GM21619 (cell line): Measurements from ENCODE around the gene CBLC.
"Not testable (repeated sequence)": the region's sequence is repeated elsewhere in the genome, so short reads cannot be mapped to it uniquely, and the experiment has no call there.

Experiments
- ATAC-seq: cut with Tn5 transposase; IDR thresholded peaks from one replicate; pipeline ENCODE4 v1.9.1; 2021; ENCODE audit not compliant: unreplicated experiment

Gene CBLC

DNA sequence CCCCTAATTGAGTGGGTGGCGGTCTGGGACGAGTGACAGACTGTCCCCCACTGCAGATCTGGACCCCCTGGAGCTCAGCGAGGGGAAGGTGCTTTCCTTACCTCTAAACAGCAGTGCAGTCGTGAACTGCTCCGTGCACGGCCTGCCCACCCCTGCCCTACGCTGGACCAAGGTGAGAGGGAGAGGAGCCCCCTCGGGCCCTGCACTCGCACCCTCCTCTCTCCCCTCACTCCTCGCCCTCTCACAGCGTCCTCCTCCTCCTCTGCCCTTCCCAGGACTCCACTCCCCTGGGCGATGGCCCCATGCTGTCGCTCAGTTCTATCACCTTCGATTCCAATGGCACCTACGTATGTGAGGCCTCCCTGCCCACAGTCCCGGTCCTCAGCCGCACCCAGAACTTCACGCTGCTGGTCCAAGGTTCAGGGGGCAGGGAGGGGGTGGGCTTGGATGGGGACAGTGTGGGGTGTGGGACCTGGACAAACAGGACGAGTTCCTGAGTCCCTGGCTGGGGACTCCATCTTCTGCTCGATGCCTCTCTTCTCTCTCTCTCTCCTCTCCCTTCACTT is 40.9 kb downstream of the CBLC start:
- ATAC-seq: no peak

DNA sequence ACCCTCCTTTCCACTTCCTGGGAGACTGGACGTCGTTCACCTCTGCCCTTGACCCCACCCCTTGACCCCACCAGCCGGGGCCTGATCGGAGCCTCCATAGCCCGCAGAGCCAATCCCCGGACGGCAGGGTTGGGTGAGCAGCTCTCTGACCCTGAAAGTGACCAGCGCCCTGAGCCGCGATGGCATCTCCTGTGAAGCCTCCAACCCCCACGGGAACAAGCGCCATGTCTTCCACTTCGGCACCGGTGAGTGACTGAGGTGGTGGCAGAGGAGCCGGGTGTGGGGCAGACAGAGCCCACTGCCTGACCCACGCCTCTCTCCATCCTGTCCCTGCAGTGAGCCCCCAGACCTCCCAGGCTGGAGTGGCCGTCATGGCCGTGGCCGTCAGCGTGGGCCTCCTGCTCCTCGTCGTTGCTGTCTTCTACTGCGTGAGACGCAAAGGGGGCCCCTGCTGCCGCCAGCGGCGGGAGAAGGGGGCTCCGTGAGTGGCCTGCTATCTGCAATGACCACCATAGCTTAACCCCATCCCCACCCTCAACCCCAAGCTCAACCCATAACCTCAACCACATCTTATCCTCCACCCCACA is 41.6 kb downstream of the CBLC start:
- ATAC-seq: no peak

DNA sequence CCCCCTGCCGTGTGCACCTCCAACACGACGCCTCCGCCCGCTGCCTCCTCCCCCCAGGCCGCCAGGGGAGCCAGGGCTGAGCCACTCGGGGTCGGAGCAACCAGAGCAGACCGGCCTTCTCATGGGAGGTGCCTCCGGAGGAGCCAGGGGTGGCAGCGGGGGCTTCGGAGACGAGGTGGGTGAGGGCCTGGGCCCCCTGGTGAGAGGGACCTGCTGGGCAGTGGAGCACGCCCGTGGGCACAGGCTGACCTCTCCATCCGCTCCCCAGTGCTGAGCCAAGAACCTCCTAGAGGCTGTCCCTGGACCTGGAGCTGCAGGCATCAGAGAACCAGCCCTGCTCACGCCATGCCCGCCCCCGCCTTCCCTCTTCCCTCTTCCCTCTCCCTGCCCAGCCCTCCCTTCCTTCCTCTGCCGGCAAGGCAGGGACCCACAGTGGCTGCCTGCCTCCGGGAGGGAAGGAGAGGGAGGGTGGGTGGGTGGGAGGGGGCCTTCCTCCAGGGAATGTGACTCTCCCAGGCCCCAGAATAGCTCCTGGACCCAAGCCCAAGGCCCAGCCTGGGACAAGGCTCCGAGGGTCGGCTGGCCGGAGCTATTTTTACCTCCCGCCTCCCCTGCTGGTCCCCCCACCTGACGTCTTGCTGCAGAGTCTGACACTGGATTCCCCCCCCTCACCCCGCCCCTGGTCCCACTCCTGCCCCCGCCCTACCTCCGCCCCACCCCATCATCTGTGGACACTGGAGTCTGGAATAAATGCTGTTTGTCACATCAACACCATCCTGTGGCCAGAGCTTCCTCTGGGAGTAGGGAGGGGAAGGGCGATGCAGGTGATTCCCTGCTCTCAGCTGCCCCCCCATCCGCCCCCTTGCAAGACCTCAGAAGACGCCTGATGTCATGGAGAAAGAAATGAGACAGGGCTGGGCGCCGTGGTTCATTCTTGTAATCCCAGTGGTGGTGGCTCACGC is 43.2 kb downstream of the CBLC start:
- ATAC-seq: no peak

DNA sequence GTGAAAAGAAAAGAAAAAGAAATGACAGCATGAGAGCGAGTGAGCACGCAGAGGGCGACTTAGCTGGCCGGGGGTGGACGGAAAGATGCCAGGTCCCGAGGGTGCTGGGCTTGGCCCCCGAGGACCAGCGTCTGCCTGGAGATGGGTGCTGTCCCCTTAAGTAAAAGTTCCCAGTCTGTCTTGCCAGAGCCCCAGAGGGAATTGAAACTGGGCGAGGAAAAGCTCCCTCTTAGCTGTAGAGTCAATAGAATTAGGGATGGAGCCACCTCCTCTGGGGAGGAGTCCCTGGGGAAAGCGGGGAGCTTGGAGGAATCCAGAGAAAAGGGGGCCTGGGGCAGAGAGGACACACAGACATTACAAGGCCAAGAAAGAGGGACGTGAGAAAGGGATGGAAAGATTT is 44.5 kb downstream of the CBLC start:
- no peak for ATAC-seq

DNA sequence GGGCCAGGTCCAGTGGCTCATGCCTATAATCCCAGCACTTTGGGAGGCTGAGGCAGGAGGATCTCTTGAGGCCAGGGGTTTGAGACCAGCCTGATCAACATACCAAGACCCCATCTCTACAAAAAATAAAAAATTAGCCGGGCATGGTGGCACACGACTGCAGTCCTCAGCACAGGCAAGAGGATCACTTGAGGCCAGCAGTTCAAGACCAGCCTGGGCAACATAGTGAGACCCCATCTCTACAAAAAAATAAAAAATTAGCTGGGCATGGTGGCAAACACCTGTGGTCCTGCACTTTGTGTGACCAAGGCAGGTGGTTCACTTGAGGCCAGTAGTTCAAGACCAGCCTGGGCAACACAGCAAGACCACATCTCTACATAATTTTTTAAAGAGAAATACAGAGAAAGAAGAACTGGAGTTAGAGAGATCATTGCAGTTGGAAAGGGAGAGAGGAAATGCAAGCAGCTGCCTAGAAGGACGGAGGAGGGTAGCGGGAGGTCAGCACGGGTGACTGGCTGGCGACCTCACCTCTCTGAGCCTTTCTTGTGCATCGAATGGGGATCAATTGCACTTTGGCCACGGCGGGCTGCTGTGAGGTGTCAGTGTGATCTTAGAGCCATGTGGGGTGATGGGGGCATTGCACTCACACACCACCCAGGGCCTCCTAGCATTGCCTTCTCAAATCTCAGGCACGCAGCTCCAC is 45.1 kb downstream of the CBLC start:
- ATAC-seq: no peak

DNA sequence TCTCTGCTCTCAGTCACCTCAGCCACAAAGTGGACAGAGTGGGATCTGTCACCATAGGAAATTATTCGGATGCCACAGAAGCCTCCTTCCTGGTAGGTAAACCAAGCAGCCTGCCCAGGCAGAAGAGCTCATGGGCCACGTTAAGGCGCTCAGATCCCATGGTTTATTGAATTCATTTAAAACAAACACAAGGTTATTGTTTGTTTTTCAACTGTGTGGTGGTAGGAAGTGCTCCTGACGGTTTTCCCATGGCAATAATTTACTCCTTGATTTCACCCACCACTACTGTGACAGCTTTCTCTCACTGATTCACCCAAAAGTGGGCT is 45.6 kb downstream of the CBLC start:
- no peak for ATAC-seq

- ATAC-seq: no peak
These were observed 47.1 kb downstream of the CBLC start for GRCh38 chr19:44824761-44825160.

DNA sequence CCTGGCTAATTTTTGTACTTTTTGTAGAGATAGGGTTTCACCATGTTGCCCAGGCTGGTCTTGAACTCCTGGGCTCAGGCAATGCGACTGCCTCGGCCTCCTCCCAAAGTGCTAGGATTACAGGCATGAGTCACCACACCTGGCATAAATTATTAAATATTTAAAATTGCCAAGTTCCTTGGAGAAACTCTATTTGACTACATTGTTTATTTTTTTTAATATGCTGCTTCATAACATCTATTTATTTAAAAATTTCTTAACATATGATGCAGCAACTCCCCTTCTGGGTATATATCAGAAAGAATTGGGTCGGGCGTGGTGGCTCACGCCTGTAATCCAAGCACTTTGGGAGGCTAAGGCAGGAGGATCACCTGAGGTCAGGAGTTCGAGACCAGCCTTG is 55.2 kb downstream of the CBLC start:
- ATAC-seq: not testable (repeated sequence)

GRCh38 chr19:44834399-44834798 is 56.7 kb downstream of the CBLC start:
- ATAC-seq: not testable (repeated sequence)

DNA sequence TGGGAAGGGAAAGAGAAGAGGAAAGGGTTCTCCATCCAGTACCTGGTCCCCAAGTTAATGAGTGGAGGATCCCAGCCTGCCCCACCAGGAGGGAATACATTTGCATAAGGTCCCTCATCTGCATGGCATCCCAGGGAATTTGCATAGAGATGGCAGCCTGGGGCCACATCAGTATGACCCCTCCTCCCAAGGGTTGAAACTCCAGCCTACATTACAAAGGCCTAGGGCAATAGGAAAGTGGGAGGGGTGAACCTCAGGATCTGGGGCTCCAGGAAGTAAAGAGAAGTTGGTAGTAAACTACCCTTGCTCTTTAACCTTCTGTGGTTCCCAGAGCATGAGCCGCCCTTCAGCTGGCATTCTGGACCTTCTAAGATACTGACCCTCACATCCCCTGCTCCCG is 61.6 kb downstream of the CBLC start:
- ATAC-seq: no peak

GRCh38 chr19:44840811-44841210 is 63.1 kb downstream of the CBLC start:
- ATAC-seq: no peak

GRCh38 chr19:44841231-44841630 is 63.5 kb downstream of the CBLC start:
- no peak for ATAC-seq

DNA sequence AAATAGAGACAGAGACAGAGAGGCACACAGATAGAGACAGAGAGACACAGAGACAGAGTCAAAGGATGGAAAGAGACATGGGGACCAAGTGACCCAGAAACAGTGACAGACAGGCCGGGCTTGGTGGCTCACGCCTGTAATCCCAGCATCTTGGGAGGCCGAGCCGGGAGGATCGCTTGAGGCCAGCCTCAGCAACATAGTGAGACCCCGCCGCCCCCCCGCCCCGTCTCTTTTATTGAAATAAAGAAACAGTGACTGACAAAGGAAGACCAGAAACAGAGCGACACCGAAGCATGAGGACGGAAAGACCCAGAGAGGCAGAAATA is 67.6 kb downstream of the CBLC start:
- no peak for ATAC-seq

- ATAC-seq: no peak
These were observed 68.1 kb downstream of the CBLC start, which contains the start of gene NECTIN2 for GRCh38 chr19:44845612-44846454. Gene NECTIN2 (plus strand): TSS chr19:44846297. CDS start chr19:44846526, 229 bp downstream.

DNA sequence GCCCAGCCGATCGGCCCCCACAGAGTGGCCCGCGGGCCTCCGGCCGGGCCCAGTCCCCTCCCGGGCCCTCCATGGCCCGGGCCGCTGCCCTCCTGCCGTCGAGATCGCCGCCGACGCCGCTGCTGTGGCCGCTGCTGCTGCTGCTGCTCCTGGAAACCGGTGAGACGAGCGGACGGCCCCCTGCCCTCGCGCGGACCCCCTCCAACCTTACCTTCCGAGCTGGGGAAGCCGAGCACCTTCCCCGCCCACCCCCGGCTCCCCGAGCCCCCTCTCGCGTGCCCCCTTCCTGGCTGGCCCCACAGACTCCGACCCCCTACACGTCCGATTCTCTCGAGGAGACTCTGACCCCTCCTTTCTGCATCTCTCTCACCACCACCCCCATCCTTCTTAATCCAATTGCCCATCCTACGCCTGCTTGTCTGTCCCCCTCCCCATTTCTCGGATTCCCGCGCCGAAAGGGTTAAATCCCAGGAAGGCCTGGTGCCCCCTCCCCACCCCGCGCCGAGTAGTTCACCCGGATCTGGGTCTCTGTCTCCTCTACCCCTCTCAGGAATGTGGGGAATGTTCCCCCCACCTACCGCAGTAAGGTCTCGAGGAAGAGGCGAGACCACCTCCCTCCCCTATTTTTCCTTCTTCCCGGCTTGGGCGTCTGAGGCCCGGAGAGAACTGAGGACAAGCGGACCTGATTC is 68.9 kb downstream of the CBLC start:
- ATAC-seq: no peak

DNA sequence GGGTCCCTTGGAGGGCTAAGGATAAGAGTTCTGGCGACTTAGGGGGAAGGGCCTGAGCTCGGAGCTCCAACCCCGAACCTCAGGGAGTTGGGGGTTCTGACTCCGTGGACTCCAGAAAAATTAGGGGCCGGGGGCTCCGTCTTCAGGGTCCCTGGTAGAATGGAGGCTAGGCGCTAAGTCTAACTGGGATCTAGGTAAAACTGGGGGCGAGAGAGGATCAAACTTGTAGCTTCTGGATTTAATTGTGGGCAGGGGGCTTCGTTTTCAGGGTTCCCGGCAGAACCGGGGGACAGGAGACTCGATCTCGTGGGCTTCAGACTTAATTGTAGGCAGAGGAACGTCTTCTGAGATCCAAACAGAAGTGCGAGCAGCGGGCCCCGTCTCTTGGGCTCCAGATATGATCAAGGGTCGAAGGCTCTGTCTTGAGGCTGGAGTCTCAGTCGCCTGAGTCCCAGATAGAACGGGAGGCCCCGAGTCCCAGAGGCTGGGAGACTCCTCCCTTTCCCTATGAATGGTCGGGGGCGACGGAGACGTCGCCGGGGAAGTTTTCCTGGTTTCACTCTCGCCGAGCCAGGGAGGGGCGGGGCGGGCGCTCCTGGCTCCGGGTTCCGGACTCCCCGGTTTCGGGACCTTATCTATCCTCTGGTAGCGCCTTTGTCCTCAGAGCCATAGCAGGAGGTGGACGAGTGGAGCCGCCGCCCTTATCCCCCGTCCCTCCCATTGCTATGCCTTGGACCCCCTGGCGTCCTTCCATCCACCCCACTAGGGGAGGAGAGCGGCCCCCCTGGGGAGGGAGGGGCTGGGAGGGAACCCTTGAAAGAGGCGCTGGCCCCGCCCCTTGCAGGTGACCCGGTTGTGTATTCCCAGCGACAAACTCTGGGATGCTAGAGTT is 69.7 kb downstream of the CBLC start:
- no peak for ATAC-seq

DNA sequence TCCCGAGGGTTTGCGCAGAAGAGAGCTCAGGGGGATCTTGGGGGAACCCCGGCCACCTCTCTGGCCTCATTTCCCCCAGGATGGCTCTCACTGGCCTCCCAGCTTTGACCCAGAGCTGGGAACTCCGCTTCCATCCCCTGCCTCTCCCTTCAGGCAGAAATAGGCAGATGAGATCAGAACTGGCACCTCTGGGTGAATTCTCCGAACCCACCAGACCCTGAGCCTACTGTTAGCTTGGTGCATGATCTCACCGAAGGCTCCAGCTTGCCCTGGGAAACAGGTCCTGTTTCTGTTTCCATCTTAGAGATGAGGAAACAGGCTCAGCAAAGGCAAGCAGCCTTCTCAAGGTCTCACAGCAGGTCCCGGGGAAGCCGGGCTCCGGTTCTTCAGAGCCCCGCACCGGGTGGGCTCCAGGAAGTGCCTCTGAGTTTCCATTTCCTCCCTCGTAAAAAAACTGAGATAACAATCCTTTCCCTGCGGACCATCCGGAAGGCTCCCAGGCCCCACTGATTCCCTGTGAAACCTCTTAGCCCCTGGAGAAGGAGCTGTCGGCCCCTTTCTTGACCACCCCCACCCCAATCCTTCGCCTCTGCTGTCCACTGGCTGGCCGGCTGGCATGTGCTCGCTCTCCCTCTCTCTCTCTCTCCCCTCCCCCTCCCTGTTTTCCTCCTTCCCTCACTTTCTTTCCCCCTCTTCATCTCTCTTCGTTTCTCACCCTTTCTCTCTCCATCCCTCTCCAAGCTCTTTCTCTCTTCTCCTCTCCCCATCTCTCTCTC is 70.5 kb downstream of the CBLC start:
- no peak for ATAC-seq

- no peak for ATAC-seq
These were observed 71.2 kb downstream of the CBLC start for GRCh38 chr19:44848812-44849447.
